Liver (tissue), 3 donors: ENCODE data around the gene ADAMTS16.

Source experiments
- EGR1 ChIP-seq, 2 donors: IDR thresholded peaks; 2 replicates each; pipeline ENCODE4 v1.6.1; 2016 to 2018; ENCODE audit warnings: antibody characterized with exemption in 2 of 2, low read depth in 2 of 2
- JUND ChIP-seq, 2 donors: IDR thresholded peaks; 2 replicates each; pipeline ENCODE4 v1.6.1; 2016; ENCODE audit warnings: antibody characterized with exemption in 2 of 2
- RAD21 ChIP-seq, 2 donors: IDR thresholded peaks; 2 replicates each; pipeline ENCODE4 v1.6.1; 2016; ENCODE audit warnings: antibody characterized with exemption in 2 of 2, mild to moderate bottlenecking in 2 of 2
- SP1 ChIP-seq: IDR thresholded peaks from 2 replicates; pipeline ENCODE4 v1.6.1; 2018; ENCODE audit warnings: antibody characterized with exemption, mild to moderate bottlenecking
- TAF1 ChIP-seq: conservative IDR thresholded peaks from 2 replicates; pipeline ENCODE4 v1.6.1; 2016; ENCODE audit warnings: antibody characterized with exemption, mild to moderate bottlenecking
- YY1 ChIP-seq: IDR thresholded peaks from 2 replicates; pipeline ENCODE4 v1.6.1; 2016; ENCODE audit warnings: antibody characterized with exemption, mild to moderate bottlenecking
- TF ChIP-seq, protein P1 (sequence below): fragments of 150-350 bp; IDR thresholded peaks from 2 replicates; pipeline ENCODE4 v1.5.1; 2017; ENCODE audit warnings: improper control_type of control experiment, low read depth, low read length; ENCODE audit not compliant: missing input control
- TF ChIP-seq, protein P2 (sequence below): IDR thresholded peaks from 2 replicates; pipeline ENCODE4 v1.6.1; 2016; ENCODE audit warnings: antibody characterized with exemption
- donor health status: healthy.
- donor health status: healthy.

DNA sequence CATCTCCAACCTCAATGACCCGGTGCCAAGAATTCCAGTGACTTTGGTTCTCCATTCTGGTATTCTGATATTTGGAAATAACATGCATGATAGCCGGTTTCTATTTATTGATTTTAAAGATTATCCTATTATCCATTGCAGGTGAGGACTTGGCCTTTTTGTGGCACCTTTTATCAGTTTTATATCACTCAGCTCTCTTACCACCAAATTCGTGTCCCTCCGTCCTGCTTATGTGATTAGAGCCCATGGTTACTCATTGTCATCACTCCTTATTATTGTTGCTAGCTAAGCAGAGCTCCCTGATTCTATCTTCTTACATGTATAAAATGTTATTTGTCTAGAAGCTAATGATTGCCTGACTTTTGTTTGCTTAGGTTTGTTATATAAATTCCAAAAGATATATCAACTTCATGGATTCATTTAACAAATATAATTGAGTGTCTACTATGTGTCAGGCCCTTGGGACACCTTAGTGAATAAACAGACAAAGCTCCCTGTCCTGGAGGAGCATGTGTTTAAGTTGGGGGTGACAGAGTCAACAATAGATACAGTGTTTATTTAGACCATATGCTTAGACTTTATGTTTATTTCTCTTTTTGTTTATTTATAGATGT is 138.2 kb downstream of the ADAMTS16 start:
- TF ChIP-seq TAF1 (no peak), RAD21 (IDR thresholded peaks at IDR 0.05) (no peak), YY1 (no peak), JUND (IDR thresholded peaks at IDR 0.05) (no peak), SP1 (no peak), EGR1 (IDR thresholded peaks at IDR 0.05; ENCODE audit: low read depth in 2 of 2) (no peak)
- TF ChIP-seq, protein P1, sequence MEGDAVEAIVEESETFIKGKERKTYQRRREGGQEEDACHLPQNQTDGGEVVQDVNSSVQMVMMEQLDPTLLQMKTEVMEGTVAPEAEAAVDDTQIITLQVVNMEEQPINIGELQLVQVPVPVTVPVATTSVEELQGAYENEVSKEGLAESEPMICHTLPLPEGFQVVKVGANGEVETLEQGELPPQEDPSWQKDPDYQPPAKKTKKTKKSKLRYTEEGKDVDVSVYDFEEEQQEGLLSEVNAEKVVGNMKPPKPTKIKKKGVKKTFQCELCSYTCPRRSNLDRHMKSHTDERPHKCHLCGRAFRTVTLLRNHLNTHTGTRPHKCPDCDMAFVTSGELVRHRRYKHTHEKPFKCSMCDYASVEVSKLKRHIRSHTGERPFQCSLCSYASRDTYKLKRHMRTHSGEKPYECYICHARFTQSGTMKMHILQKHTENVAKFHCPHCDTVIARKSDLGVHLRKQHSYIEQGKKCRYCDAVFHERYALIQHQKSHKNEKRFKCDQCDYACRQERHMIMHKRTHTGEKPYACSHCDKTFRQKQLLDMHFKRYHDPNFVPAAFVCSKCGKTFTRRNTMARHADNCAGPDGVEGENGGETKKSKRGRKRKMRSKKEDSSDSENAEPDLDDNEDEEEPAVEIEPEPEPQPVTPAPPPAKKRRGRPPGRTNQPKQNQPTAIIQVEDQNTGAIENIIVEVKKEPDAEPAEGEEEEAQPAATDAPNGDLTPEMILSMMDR = no peak
- TF ChIP-seq, protein P2, sequence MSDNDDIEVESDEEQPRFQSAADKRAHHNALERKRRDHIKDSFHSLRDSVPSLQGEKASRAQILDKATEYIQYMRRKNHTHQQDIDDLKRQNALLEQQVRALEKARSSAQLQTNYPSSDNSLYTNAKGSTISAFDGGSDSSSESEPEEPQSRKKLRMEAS = no peak
